Measurements from ENCODE around the gene KCNMA1.

KCNMA1 gene

GRCh38 chr10:77165445-77166208 is 472.0 kb downstream of the KCNMA1 start:
- Histone ChIP-seq H3K27ac (ENCODE audit: low read depth, low read length) (no peak overlapping the region), H3K9me3 (ENCODE audit: insufficient read depth, low read length) (no peaks in the 10 kb centered on the region), H3F3A (ENCODE audit: insufficient read depth) (no peaks in the 10 kb centered on the region), H2AFZ (ENCODE audit: low read depth, low read length, severe bottlenecking) (no peak overlapping the region), H3K36me3 (ENCODE audit: low read length) (no peaks in the 10 kb centered on the region), H3K9me2 (replicated peaks; ENCODE audit: insufficient read depth, low read length) (no peaks in the 10 kb centered on the region), H3K79me2 (ENCODE audit: insufficient read depth, low read length) (no peaks in the 10 kb centered on the region), H3K27me3 (ENCODE audit: low read length) (no peaks in the 10 kb centered on the region), H4K20me1 (ENCODE audit: low read depth, low read length) (no peaks in the 10 kb centered on the region), H3K9ac (ENCODE audit: low read length) (no peak overlapping the region), H3K4me3 (ENCODE audit: insufficient read depth, low read length, poor library complexity, severe bottlenecking) (no peak overlapping the region), H3K4me2 (ENCODE audit: low read depth, low read length, poor library complexity, severe bottlenecking) (no peak overlapping the region)
- peak; percentile 62 for TF ChIP-seq CTCF (IDR thresholded peaks at IDR 0.05; ENCODE audit: insufficient read depth, low read length, poor library complexity, severe bottlenecking)
- no peak for TF ChIP-seq EZH2phosphoT487 (conservative IDR thresholded peaks at IDR 0.05; ENCODE audit: low read length)

GRCh38 chr10:77164616-77165311 is 472.8 kb downstream of the KCNMA1 start:
- TF ChIP-seq CTCF (IDR thresholded peaks at IDR 0.05; ENCODE audit: insufficient read depth, low read length, poor library complexity, severe bottlenecking) (no peak), EZH2phosphoT487 (conservative IDR thresholded peaks at IDR 0.05; ENCODE audit: low read length) (no peak)
- Histone ChIP-seq H3K79me2 (ENCODE audit: insufficient read depth, low read length) (no peaks in the 10 kb centered on the region), H3K9ac (ENCODE audit: low read length) (no peak overlapping the region), H3K4me3 (ENCODE audit: insufficient read depth, low read length, poor library complexity, severe bottlenecking) (no peak overlapping the region), H3K4me2 (ENCODE audit: low read depth, low read length, poor library complexity, severe bottlenecking) (no peak overlapping the region), H3K27ac (ENCODE audit: low read depth, low read length) (no peak overlapping the region), H3K9me3 (ENCODE audit: insufficient read depth, low read length) (no peaks in the 10 kb centered on the region), H3K9me2 (replicated peaks; ENCODE audit: insufficient read depth, low read length) (no peaks in the 10 kb centered on the region), H4K20me1 (ENCODE audit: low read depth, low read length) (no peaks in the 10 kb centered on the region), H2AFZ (ENCODE audit: low read depth, low read length, severe bottlenecking) (no peak overlapping the region), H3F3A (ENCODE audit: insufficient read depth) (no peaks in the 10 kb centered on the region), H3K36me3 (ENCODE audit: low read length) (no peaks in the 10 kb centered on the region), H3K27me3 (ENCODE audit: low read length) (no peaks in the 10 kb centered on the region)

GRCh38 chr10:77163670-77164348 is 473.8 kb downstream of the KCNMA1 start:
- no peak overlapping the region for H2AFZ ChIP-seq (ENCODE audit: low read depth, low read length, severe bottlenecking)
- H3K36me3 ChIP-seq (ENCODE audit: low read length), result no peaks in the 10 kb centered on the region
- no peaks in the 10 kb centered on the region for H4K20me1 ChIP-seq (ENCODE audit: low read depth, low read length)
- H3F3A ChIP-seq (ENCODE audit: insufficient read depth), result no peaks in the 10 kb centered on the region
- no peaks in the 10 kb centered on the region for H3K9me2 ChIP-seq (replicated peaks; ENCODE audit: insufficient read depth, low read length)
- H3K27me3 ChIP-seq (ENCODE audit: low read length), result no peaks in the 10 kb centered on the region
- H3K4me3 ChIP-seq (ENCODE audit: insufficient read depth, low read length, poor library complexity, severe bottlenecking), result no peak overlapping the region
- H3K79me2 ChIP-seq (ENCODE audit: insufficient read depth, low read length), result no peaks in the 10 kb centered on the region
- no peak overlapping the region for H3K27ac ChIP-seq (ENCODE audit: low read depth, low read length)
- H3K9ac ChIP-seq (ENCODE audit: low read length), result no peak overlapping the region
- H3K9me3 ChIP-seq (ENCODE audit: insufficient read depth, low read length), result no peaks in the 10 kb centered on the region
- no peak overlapping the region for H3K4me2 ChIP-seq (ENCODE audit: low read depth, low read length, poor library complexity, severe bottlenecking)
- TF ChIP-seq EZH2phosphoT487 (conservative IDR thresholded peaks at IDR 0.05; ENCODE audit: low read length) (no peak), CTCF (IDR thresholded peaks at IDR 0.05; ENCODE audit: insufficient read depth, low read length, poor library complexity, severe bottlenecking) (no peak)

Measured in SU-DHL-6 (cell line).